Spleen (tissue), 11 donors: ENCODE data around the gene SH3RF1. TPM values are rescaled to one million over a fixed set of nuclear protein-coding genes. Genes with fewer than 3 reads are reported as not detected.

ENCODE experiments used
- DNase-seq: peaks from one replicate; pipeline ENCODE4 v3.0.0-alpha.2; 2020
- H3K27ac ChIP-seq, 8 donors: fragments of 200-600 bp; sonication (generic) in 7 of 8; 1 replicate in 4 of 8; 2 replicates in 4 of 8; pipeline versions ENCODE4 v1.5.0 to v1.8.0; 2016 to 2021; ENCODE audit warnings: inconsistent platforms in 4 of 8, mild to moderate bottlenecking in 4 of 8, moderate library complexity in 1 of 8
- H3K27me3 ChIP-seq, 7 donors: fragments of 200-600 bp; sonication (generic) in 6 of 7; replicated peaks in 1 of 7; 1 replicate in 4 of 7; 2 replicates in 3 of 7; pipeline versions ENCODE4 v1.5.0 to v1.8.0; 2016 to 2021; ENCODE audit warnings: inconsistent platforms in 3 of 7, mild to moderate bottlenecking in 1 of 7
- H3K36me3 ChIP-seq, 6 donors: fragments of 200-600 bp; sonication (generic) in 5 of 6; 1 replicate in 4 of 6; 2 replicates in 2 of 6; pipeline versions ENCODE4 v1.5.0 to v1.8.0; 2016 to 2021; ENCODE audit warnings: inconsistent platforms in 2 of 6
- H3K4me1 ChIP-seq, 6 donors: fragments of 200-600 bp; sonication (generic) in 5 of 6; 1 replicate in 3 of 6; 2 replicates in 3 of 6; pipeline versions ENCODE4 v1.5.0 to v1.8.0; 2016 to 2021; ENCODE audit warnings: inconsistent platforms in 3 of 6
- H3K4me3 ChIP-seq, 8 donors: fragments of 200-600 bp; sonication (generic) in 7 of 8; 1 replicate in 4 of 8; 2 replicates in 4 of 8; pipeline versions ENCODE4 v1.5.0 to v1.8.0; 2016 to 2021; ENCODE audit warnings: inconsistent platforms in 4 of 8, mild to moderate bottlenecking in 4 of 8, moderate library complexity in 2 of 8
- H3K9me3 ChIP-seq, 8 donors: fragments of 200-600 bp; sonication (generic) in 7 of 8; 1 replicate in 4 of 8; 2 replicates in 4 of 8; pipeline versions ENCODE4 v1.5.0 to v1.8.0; 2016 to 2021; ENCODE audit warnings: inconsistent platforms in 4 of 8
- CTCF ChIP-seq, 11 experiments: fragments of 200-600 bp in 7 of 11; fragments of 450-650 bp in 4 of 11; sonication (generic) in 4 of 11; IDR thresholded peaks in 8 of 11; conservative IDR thresholded peaks in 3 of 11; 1 replicate in 7 of 11; 2 replicates in 4 of 11; pipeline versions ENCODE4 v1.4.0 to v1.8.0; 2016 to 2021; ENCODE audit warnings: antibody characterized with exemption in 11 of 11, inconsistent platforms in 4 of 11, mild to moderate bottlenecking in 1 of 11
- POLR2A ChIP-seq, 3 donors: fragments of 450-650 bp; IDR thresholded peaks; one replicate each; pipeline ENCODE4 v1.5.1; 2017; ENCODE audit warnings: antibody characterized with exemption in 3 of 3, mild to moderate bottlenecking in 1 of 3
- POLR2AphosphoS5 ChIP-seq, 3 donors: sonication (generic); formaldehyde crosslinking; IDR thresholded peaks; one replicate each; pipeline ENCODE4 v1.5.1; 2017; ENCODE audit warnings: antibody characterized with exemption in 3 of 3
- WGBS, 5 donors: extraction: QIAGEN DNeasy Blood & Tissue Kit in 3 of 5; methylation state at CpG; one replicate each; pipeline versions ENCODE4 v1.1.5 to v1.1.7; 2013 to 2018; 5-methylcytosine and 5-hydroxymethylcytosine counted together
- intact Hi-C: fragments of 100-400 bp; cut with DNase I; formaldehyde crosslinking; loops from one replicate; pipeline ENCODE4 v1.15.0; 2023; ENCODE audit warnings: low total_unique reads
- polyA plus RNA-seq, 3 donors: library from polyadenylated mRNA; stranded (reverse); fragments of 200-250 nt; gene quantifications; one replicate each; pipeline ENCODE4 v1.2.1, GENCODE V29; 2013
- total RNA-seq, 7 donors: library from RNA; depleted of rRNA in 3 of 7; stranded (reverse); fragments of >200 nt in 3 of 7; fragmentation: NEBNext Ultra II Directional in 4 of 7; extraction: Animal tissue kit (Norgen Biotek cat#: 25700) in 4 of 7; gene quantifications; one replicate each; pipeline versions ENCODE4 v1.1.0 to v1.2.1, GENCODE V29; 2016 to 2021
- donor health status: healthy with polysubstance abuse.
- donor health status: DM: no; HTN: no; CAD: no; lungs with moderate emphysema.
- donor health status: DM: no; HTN: no; CAD: no.
- donor health status: Bipolar disorder and iron deficiency.
- donor health status: healthy.
- donor health status: DM: no; HTN: no; CAD: no.
- donor health status: DM: yes; HTN: yes; CAD: no.

SH3RF1 gene
- total and polyA plus RNA-seq, 10 donors: 1.1 to 18.6 (median 10.0) TPM

GRCh38 chr4:169313732-169314131 lies 43.0 kb upstream of the SH3RF1 start:
- WGBS, 5 donors: 93 to 99% (median 97%) methylated on average over 2 of the region's 2 CpGs
- H3K9me3 ChIP-seq: no peaks in the 10 kb centered on the region
- H3K27ac ChIP-seq: no peak overlapping the region
- H3K27me3 ChIP-seq: peaks cover 0 to 4% (median 0%) of the 10 kb centered on the region in 7 donors
- peaks cover 0 to 5% (median 0%) of the 10 kb centered on the region in 6 donors for H3K4me1 ChIP-seq
- no peak overlapping the region for H3K4me3 ChIP-seq
- H3K36me3 ChIP-seq: no peaks in the 10 kb centered on the region
- no peak for DNase-seq
- no peak for TF ChIP-seq CTCF (IDR thresholded peaks at IDR 0.05 in 8 of 11, conservative IDR thresholded peaks at IDR 0.05 in 3 of 11)
- no peak for TF ChIP-seq POLR2AphosphoS5 (IDR thresholded peaks at IDR 0.05)
- no peak for TF ChIP-seq POLR2A (IDR thresholded peaks at IDR 0.05)
- intact Hi-C loops: no loop called here

- Histone ChIP-seq H3K36me3 (no peaks in the 10 kb centered on the region), H3K9me3 (no peaks in the 10 kb centered on the region), H3K4me1 (peaks cover 0 to 5% (median 0%) of the 10 kb centered on the region in 6 donors), H3K27ac (no peak overlapping the region), H3K4me3 (no peak overlapping the region), H3K27me3 (peaks cover 0 to 4% (median 0%) of the 10 kb centered on the region in 7 donors)
- TF ChIP-seq POLR2A (IDR thresholded peaks at IDR 0.05) (no peak), CTCF (IDR thresholded peaks at IDR 0.05 in 8 of 11, conservative IDR thresholded peaks at IDR 0.05 in 3 of 11) (no peak), POLR2AphosphoS5 (IDR thresholded peaks at IDR 0.05) (no peak)
- DNase-seq: no peak
- intact Hi-C loops: no loop called here
- 80 to 93% (median 88%) methylated on average over 6 of the region's 6 CpGs for WGBS, 5 donors
Measured at GRCh38 chr4:169312690-169313422, 42.1 kb upstream of the SH3RF1 start.

- Histone ChIP-seq H3K9me3 (no peaks in the 10 kb centered on the region), H3K27ac (no peak overlapping the region), H3K27me3 (peaks cover 0 to 4% (median 0%) of the 10 kb centered on the region in 7 donors), H3K4me1 (peaks cover 0 to 5% (median 0%) of the 10 kb centered on the region in 6 donors), H3K4me3 (no peak overlapping the region), H3K36me3 (no peaks in the 10 kb centered on the region)
- WGBS, 5 donors: 66 to 71% (median 68%) methylated on average over 12 of the region's 12 CpGs
- DNase-seq: no peak
- intact Hi-C loops: no loop called here
- TF ChIP-seq POLR2AphosphoS5 (IDR thresholded peaks at IDR 0.05): no peak
- peak in 10 of 11 experiments; percentile 14 to 67 (median 44) for TF ChIP-seq CTCF (IDR thresholded peaks at IDR 0.05 in 8 of 11, conservative IDR thresholded peaks at IDR 0.05 in 3 of 11)
Measured at GRCh38 chr4:169311643-169312365, 41.0 kb upstream of the SH3RF1 start.
